SK-N-SH (cell line): ENCODE measurements around the gene TMEM190. TPM values are rescaled to one million over a fixed set of nuclear protein-coding genes. Genes with fewer than 3 reads are reported as not detected.
"Not testable (repeated sequence)": the region's sequence is repeated elsewhere in the genome, so short reads cannot be mapped to it uniquely, and the experiment has no call there.

Experiments
- CTCF ChIA-PET: fragments of 300-600, 350-600 bp; formaldehyde crosslinking; extraction: SDS; loops from one replicate; lab custom pipeline; 2021; lab: Yijun Ruan, JAX
- POLR2A ChIA-PET: fragments of 350-600 bp; sonication (Branson Sonifier 250); formaldehyde crosslinking; extraction: SDS; loops from one replicate; lab custom pipeline; 2020; ENCODE audit warnings: antibody characterized with exemption, inconsistent platforms; lab: Yijun Ruan, JAX
- DNase-seq: peaks from one replicate; pipeline ENCODE4 v3.0.0; 2012
- H2AFZ ChIP-seq: fragments of 200-600 bp; sonication (generic); 2 replicates; pipeline ENCODE4 v1.8.1; 2016; ENCODE audit warnings: antibody characterized with exemption, mild to moderate bottlenecking, low read depth
- H3F3A ChIP-seq: fragments of 200-600 bp; sonication (generic); replicated peaks from 2 replicates; pipeline ENCODE3; 2016; ENCODE audit warnings: antibody characterized with exemption, mild to moderate bottlenecking; ENCODE audit not compliant: insufficient read depth
- H3K27ac ChIP-seq, 2 experiments: fragments of 200-500 bp in 1 of 2; fragments of 200-600 bp in 1 of 2; sonication (Bioruptor generic) in 1 of 2; sonication (generic), shearing (Covaris generic) in 1 of 2; 2 replicates each; pipeline versions ENCODE4 v1.5.1 to v1.6.1; 2014 to 2016; ENCODE audit warnings: low read depth in 2 of 2, inconsistent platforms in 1 of 2, low read length in 1 of 2, mild to moderate bottlenecking in 1 of 2, mixed read lengths in 1 of 2
- H3K27me3 ChIP-seq: fragments of 200-600 bp; sonication (generic), shearing (Covaris generic); 2 replicates; pipeline ENCODE4 v1.6.1; 2016; ENCODE audit warnings: mixed run types; ENCODE audit not compliant: insufficient read depth
- H3K36me3 ChIP-seq, 2 experiments: fragments of 200-500 bp in 1 of 2; fragments of 200-600 bp in 1 of 2; sonication (Bioruptor generic) in 1 of 2; sonication (generic) in 1 of 2; replicated peaks in 1 of 2; 2 replicates each; pipeline versions ENCODE3 to v1.5.1; 2014 to 2016; ENCODE audit warnings: low read length in 1 of 2, mild to moderate bottlenecking in 1 of 2; ENCODE audit not compliant: insufficient read depth in 2 of 2, control insufficient read depth in 1 of 2
- H3K4me1 ChIP-seq, 2 experiments: fragments of 200-500 bp in 1 of 2; fragments of 200-600 bp in 1 of 2; sonication (Bioruptor generic) in 1 of 2; sonication (generic), shearing (Covaris generic) in 1 of 2; 2 replicates each; pipeline versions ENCODE4 v1.5.1 to v1.6.1; 2014 to 2016; ENCODE audit warnings: low read depth in 1 of 2, low read length in 1 of 2, mixed run types in 1 of 2; ENCODE audit not compliant: insufficient read depth in 2 of 2, control insufficient read depth in 1 of 2
- H3K4me2 ChIP-seq: fragments of 200-600 bp; sonication (generic), shearing (Covaris generic); 2 replicates; pipeline ENCODE4 v1.6.1; 2017; ENCODE audit warnings: mixed run types
- H3K4me3 ChIP-seq, 2 experiments: fragments of 200-500 bp in 1 of 2; fragments of 200-600 bp in 1 of 2; sonication (Bioruptor generic) in 1 of 2; sonication (generic), shearing (Covaris generic) in 1 of 2; 2 replicates each; pipeline versions ENCODE4 v1.5.1 to v1.8.1; 2014 to 2016; ENCODE audit warnings: low read depth in 2 of 2, inconsistent platforms in 1 of 2, low read length in 1 of 2, mild to moderate bottlenecking in 1 of 2, mixed read lengths in 1 of 2, moderate library complexity in 1 of 2
- H3K79me2 ChIP-seq: fragments of 200-600 bp; sonication (generic); 2 replicates; pipeline ENCODE4 v1.8.1; 2017; ENCODE audit warnings: mild to moderate bottlenecking; ENCODE audit not compliant: insufficient read depth
- H3K9ac ChIP-seq: fragments of 200-600 bp; sonication (generic); 2 replicates; pipeline ENCODE4 v1.6.1; 2017; ENCODE audit warnings: mixed run types
- H3K9me2 ChIP-seq: fragments of 200-600 bp; sonication (generic); 2 replicates; pipeline ENCODE4 v1.6.1; 2017; ENCODE audit warnings: mixed run types
- H3K9me3 ChIP-seq: fragments of 200-600 bp; sonication (generic); 2 replicates; pipeline ENCODE4 v1.6.1; 2017; ENCODE audit warnings: mixed run types, mild to moderate bottlenecking, moderate library complexity
- H4K20me1 ChIP-seq: fragments of 200-600 bp; sonication (generic); 2 replicates; pipeline ENCODE4 v1.6.1; 2017; ENCODE audit warnings: mild to moderate bottlenecking, mixed run types; ENCODE audit not compliant: insufficient read depth
- ELF1 ChIP-seq: IDR thresholded peaks from 2 replicates; pipeline ENCODE4 v1.4.0; 2012
- EP300 ChIP-seq, 2 experiments: IDR thresholded peaks; 2 replicates each; pipeline versions ENCODE4 v1.4.0 to v1.6.1; 2012; ENCODE audit warnings: borderline replicate concordance in 1 of 2, low read depth in 1 of 2, low read length in 1 of 2
- JUND ChIP-seq: IDR thresholded peaks from 2 replicates; pipeline ENCODE4 v1.4.0; 2012
- NRF1 ChIP-seq: IDR thresholded peaks from 2 replicates; pipeline ENCODE4 v1.6.1; 2012; ENCODE audit warnings: low read depth, mild to moderate bottlenecking, low read length
- POLR2AphosphoS5 ChIP-seq: IDR thresholded peaks from 2 replicates; pipeline ENCODE4 v1.6.1; 2012; ENCODE audit warnings: low read depth, low read length
- RCOR1 ChIP-seq: fragments of 150-350 bp; IDR thresholded peaks from 2 replicates; pipeline ENCODE4 v1.6.1; 2017; ENCODE audit warnings: antibody characterized with exemption, low read length
- SMC3 ChIP-seq: IDR thresholded peaks from 2 replicates; pipeline ENCODE4 v1.6.1; 2012; ENCODE audit warnings: low read depth, low read length, improper control_type of control experiment
- TAF1 ChIP-seq: IDR thresholded peaks from 2 replicates; pipeline ENCODE4 v1.6.1; 2012; ENCODE audit warnings: low read depth, mild to moderate bottlenecking, low read length, moderate library complexity, borderline replicate concordance
- TCF12 ChIP-seq: IDR thresholded peaks from 2 replicates; pipeline ENCODE4 v1.4.0; 2012
- WGBS: methylation state at CpG from one replicate; pipeline ENCODE4 v1.1.6; 2017; ENCODE audit warnings: low lambda C conversion rate; 5-methylcytosine and 5-hydroxymethylcytosine counted together
- polyA plus RNA-seq, 3 experiments: library from polyadenylated mRNA; depleted of rRNA; stranded (reverse); fragments of >200 nt; gene quantifications; 2 replicates each; pipeline ENCODE4 v1.2.3, GENCODE V29; 2012
- TF ChIP-seq, protein P1 (sequence below): IDR thresholded peaks from 2 replicates; pipeline ENCODE4 v1.6.1; 2012; ENCODE audit warnings: mild to moderate bottlenecking, low read depth, low read length, moderate library complexity
- TF ChIP-seq, protein P2 (sequence below): fragments of 150-350 bp; IDR thresholded peaks from 2 replicates; pipeline ENCODE4 v1.6.1; 2017; ENCODE audit warnings: antibody characterized with exemption, low read length, low read depth, borderline replicate concordance
- TF ChIP-seq, protein P3 (sequence below): IDR thresholded peaks from 2 replicates; pipeline ENCODE4 v1.4.0; 2012; ENCODE audit warnings: low read depth, borderline replicate concordance
- TF ChIP-seq, protein P4 (sequence below): IDR thresholded peaks from 2 replicates; pipeline ENCODE4 v1.4.0; 2012; ENCODE audit warnings: low read depth
- TF ChIP-seq, protein P5 (sequence below): fragments of 150-350 bp; IDR thresholded peaks from 2 replicates; pipeline ENCODE4 v1.6.1; 2016; ENCODE audit warnings: mild to moderate bottlenecking, low read depth, low read length
- TF ChIP-seq, protein P6 (sequence below): IDR thresholded peaks from 2 replicates; pipeline ENCODE4; 2012

The TMEM190 gene
- polyA plus RNA-seq, 1 of the 3 experiments (the other 2 are of a cell fraction), result 0.77 TPM

DNA sequence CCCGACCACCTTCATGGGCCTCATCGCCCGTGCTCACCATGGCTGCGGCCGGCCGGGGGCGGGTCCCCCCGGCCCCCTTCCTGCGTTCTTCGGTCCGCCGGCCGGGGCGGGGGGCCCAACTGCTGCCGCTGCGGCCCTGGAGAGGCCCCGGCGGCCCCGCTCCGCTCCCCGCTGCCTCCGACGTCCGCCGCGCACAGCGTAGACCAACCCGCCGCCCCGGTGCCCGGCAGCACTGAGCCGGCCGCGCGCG lies 30.8 kb downstream of the TMEM190 start, which contains the start of gene UBE2S:
UBE2S (minus strand) TSS at position 239 of the 250 bp plus-strand sequence; CDS start at position 40, 199 bp downstream.
- H3K27me3 ChIP-seq, H3K9me2 ChIP-seq, H3K9me3 ChIP-seq, DNase-seq: not testable (repeated sequence)
- POLR2A ChIA-PET, result interaction anchor here (0.6 to 1.9 kb wide), 36 partner anchors 8 to 317 kb away, joined by 3 to 33 read pairs (median 4); partner anchors contain the start of genes FIZ1, IL11, ISOC2 and KMT5C
- TF ChIP-seq POLR2AphosphoS5, result peak; percentile 99
- TF ChIP-seq, protein P1, sequence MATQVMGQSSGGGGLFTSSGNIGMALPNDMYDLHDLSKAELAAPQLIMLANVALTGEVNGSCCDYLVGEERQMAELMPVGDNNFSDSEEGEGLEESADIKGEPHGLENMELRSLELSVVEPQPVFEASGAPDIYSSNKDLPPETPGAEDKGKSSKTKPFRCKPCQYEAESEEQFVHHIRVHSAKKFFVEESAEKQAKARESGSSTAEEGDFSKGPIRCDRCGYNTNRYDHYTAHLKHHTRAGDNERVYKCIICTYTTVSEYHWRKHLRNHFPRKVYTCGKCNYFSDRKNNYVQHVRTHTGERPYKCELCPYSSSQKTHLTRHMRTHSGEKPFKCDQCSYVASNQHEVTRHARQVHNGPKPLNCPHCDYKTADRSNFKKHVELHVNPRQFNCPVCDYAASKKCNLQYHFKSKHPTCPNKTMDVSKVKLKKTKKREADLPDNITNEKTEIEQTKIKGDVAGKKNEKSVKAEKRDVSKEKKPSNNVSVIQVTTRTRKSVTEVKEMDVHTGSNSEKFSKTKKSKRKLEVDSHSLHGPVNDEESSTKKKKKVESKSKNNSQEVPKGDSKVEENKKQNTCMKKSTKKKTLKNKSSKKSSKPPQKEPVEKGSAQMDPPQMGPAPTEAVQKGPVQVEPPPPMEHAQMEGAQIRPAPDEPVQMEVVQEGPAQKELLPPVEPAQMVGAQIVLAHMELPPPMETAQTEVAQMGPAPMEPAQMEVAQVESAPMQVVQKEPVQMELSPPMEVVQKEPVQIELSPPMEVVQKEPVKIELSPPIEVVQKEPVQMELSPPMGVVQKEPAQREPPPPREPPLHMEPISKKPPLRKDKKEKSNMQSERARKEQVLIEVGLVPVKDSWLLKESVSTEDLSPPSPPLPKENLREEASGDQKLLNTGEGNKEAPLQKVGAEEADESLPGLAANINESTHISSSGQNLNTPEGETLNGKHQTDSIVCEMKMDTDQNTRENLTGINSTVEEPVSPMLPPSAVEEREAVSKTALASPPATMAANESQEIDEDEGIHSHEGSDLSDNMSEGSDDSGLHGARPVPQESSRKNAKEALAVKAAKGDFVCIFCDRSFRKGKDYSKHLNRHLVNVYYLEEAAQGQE, result peak; percentile 43; the same call in 1 of the 2 replicates
- TF ChIP-seq TAF1, result peak; percentile 97
- peak within 1 kb of the TSS; percentile 99 for H3K9ac ChIP-seq
- 0% methylated on average over 1 of the region's 36 CpGs for WGBS
- H3F3A ChIP-seq, result peaks cover 18% of the 10 kb centered on the region
- peaks cover 17 to 22% of the 10 kb centered on the region in 2 experiments for H3K36me3 ChIP-seq
- H3K27ac ChIP-seq, result peak within 1 kb of the TSS; percentile 98
- CTCF ChIA-PET, result interaction anchor here (1.0 to 1.4 kb wide), 2 partner anchors 11 to 266 kb away, joined by 4 to 10 read pairs; no protein-coding TSS in a partner anchor
- peak within 1 kb of the TSS; percentile 94 for H3K4me2 ChIP-seq
- peak within 1 kb of the TSS; percentile 87 for H2AFZ ChIP-seq
- peaks cover 50% of the 10 kb centered on the region for H3K79me2 ChIP-seq
- peaks cover 42% of the 10 kb centered on the region for H4K20me1 ChIP-seq
- peaks cover 12 to 26% of the 10 kb centered on the region in 2 experiments; a peak in 3 of 4 replicates for H3K4me1 ChIP-seq
- peak within 1 kb of the TSS; percentile 82 to 85 for H3K4me3 ChIP-seq

DNA sequence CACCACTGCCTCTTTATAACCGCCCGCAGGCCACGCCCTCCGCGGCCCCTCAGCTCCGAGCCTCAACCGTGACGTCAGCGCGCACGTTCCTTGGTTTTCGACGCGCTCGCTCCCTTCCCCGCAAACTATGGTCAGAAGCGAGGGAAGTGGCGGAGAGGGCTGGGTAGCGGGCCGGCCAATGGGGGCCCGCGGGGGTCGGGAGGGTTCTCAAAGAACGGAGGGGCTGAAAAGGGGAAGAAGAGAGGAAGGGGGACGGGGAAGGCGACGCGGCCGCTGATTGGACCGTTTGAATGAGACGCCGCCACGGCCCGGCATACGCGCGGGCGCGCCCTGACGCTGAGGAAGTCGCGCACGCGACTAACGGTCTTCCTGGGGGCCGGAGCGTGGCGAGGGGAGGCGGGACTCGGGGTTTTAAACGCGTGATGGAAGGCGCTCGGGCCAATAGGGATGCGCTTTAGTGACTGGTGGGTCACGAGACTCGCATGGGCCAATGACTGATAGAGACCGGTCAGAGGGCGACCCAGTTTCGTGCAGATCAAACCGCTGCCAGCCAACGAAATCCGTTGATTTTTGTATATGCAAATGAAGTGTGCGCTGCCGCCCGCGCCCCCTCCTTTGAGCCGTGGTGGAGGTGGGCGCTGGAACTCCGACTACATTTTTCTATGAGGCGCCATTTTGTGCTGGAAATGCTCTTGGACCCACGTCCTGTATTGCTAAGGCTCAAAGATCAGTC lies 31.3 kb downstream of the TMEM190 start:
- H3K4me2 ChIP-seq, result peak overlapping the region; percentile 94
- no peaks in the 10 kb centered on the region for H3K27me3 ChIP-seq
- peaks cover 8 to 21% of the 10 kb centered on the region in 2 experiments; a peak in 3 of 4 replicates for H3K4me1 ChIP-seq
- H3K79me2 ChIP-seq, result peaks cover 46% of the 10 kb centered on the region
- ChIA-PET CTCF (interaction anchor here (0.7 to 2.4 kb wide), 5 partner anchors 10 to 267 kb away, joined by 3 to 18 read pairs (median 5); no protein-coding TSS in a partner anchor), POLR2A (interaction anchor here (0.6 to 1.9 kb wide), 35 partner anchors 9 to 317 kb away, joined by 3 to 33 read pairs (median 4); partner anchors contain the start of genes FIZ1, IL11, ISOC2 and KMT5C)
- H3K27ac ChIP-seq, result peak overlapping the region; percentile 98
- H3K9me2 ChIP-seq, result no peaks in the 10 kb centered on the region
- 1% methylated on average over 70 of the region's 72 CpGs for WGBS
- H3K4me3 ChIP-seq, result peak overlapping the region; percentile 82 to 85
- peak; percentile 98 for DNase-seq
- peaks cover 12 to 18% of the 10 kb centered on the region in 2 experiments for H3K36me3 ChIP-seq
- H3K9ac ChIP-seq, result peak overlapping the region; percentile 99
- H4K20me1 ChIP-seq, result peaks cover 38% of the 10 kb centered on the region
- peaks cover 15% of the 10 kb centered on the region for H3F3A ChIP-seq
- no peaks in the 10 kb centered on the region for H3K9me3 ChIP-seq
- peak overlapping the region; percentile 87 for H2AFZ ChIP-seq
- TF ChIP-seq, protein P2, sequence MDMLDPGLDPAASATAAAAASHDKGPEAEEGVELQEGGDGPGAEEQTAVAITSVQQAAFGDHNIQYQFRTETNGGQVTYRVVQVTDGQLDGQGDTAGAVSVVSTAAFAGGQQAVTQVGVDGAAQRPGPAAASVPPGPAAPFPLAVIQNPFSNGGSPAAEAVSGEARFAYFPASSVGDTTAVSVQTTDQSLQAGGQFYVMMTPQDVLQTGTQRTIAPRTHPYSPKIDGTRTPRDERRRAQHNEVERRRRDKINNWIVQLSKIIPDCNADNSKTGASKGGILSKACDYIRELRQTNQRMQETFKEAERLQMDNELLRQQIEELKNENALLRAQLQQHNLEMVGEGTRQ, result peak; percentile 76; the same call in 1 of the 2 replicates
- TF ChIP-seq, protein P3, sequence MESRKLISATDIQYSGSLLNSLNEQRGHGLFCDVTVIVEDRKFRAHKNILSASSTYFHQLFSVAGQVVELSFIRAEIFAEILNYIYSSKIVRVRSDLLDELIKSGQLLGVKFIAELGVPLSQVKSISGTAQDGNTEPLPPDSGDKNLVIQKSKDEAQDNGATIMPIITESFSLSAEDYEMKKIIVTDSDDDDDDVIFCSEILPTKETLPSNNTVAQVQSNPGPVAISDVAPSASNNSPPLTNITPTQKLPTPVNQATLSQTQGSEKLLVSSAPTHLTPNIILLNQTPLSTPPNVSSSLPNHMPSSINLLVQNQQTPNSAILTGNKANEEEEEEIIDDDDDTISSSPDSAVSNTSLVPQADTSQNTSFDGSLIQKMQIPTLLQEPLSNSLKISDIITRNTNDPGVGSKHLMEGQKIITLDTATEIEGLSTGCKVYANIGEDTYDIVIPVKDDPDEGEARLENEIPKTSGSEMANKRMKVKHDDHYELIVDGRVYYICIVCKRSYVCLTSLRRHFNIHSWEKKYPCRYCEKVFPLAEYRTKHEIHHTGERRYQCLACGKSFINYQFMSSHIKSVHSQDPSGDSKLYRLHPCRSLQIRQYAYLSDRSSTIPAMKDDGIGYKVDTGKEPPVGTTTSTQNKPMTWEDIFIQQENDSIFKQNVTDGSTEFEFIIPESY, result no peak
- TF ChIP-seq TAF1, result peak; percentile 39; the same call in 1 of the 2 replicates
- TF ChIP-seq SMC3, result no peak
- peak; percentile 66 for TF ChIP-seq ELF1
- TF ChIP-seq, protein P4, sequence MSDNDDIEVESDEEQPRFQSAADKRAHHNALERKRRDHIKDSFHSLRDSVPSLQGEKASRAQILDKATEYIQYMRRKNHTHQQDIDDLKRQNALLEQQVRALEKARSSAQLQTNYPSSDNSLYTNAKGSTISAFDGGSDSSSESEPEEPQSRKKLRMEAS, result peak; percentile 96
- TF ChIP-seq, protein P5, sequence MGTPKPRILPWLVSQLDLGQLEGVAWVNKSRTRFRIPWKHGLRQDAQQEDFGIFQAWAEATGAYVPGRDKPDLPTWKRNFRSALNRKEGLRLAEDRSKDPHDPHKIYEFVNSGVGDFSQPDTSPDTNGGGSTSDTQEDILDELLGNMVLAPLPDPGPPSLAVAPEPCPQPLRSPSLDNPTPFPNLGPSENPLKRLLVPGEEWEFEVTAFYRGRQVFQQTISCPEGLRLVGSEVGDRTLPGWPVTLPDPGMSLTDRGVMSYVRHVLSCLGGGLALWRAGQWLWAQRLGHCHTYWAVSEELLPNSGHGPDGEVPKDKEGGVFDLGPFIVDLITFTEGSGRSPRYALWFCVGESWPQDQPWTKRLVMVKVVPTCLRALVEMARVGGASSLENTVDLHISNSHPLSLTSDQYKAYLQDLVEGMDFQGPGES, result peak; percentile 65
- TF ChIP-seq, protein P6, sequence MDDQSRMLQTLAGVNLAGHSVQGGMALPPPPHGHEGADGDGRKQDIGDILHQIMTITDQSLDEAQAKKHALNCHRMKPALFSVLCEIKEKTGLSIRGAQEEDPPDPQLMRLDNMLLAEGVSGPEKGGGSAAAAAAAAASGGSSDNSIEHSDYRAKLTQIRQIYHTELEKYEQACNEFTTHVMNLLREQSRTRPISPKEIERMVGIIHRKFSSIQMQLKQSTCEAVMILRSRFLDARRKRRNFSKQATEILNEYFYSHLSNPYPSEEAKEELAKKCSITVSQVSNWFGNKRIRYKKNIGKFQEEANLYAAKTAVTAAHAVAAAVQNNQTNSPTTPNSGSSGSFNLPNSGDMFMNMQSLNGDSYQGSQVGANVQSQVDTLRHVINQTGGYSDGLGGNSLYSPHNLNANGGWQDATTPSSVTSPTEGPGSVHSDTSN, result peak; percentile 99
- peak; percentile 40; the same call in 1 of the 2 replicates for TF ChIP-seq RCOR1
- TF ChIP-seq TCF12, result 0 out of 2 replicates have a peak, but pooled peaks have one; percentile 15
- TF ChIP-seq POLR2AphosphoS5, result peak; percentile 53; the same call in 1 of the 2 replicates
- peak; percentile 18 to 37; a peak in 1 of 4 replicates for TF ChIP-seq EP300 (IDR thresholded peaks at IDR 0.05; ENCODE audit: borderline replicate concordance in 1 of 2, low read depth in 1 of 2, low read length in 1 of 2)
- peak; percentile 35 for TF ChIP-seq NRF1
- TF ChIP-seq JUND, result no peak
